SK-N-SH (cell line): ENCODE data around the gene CELA3A. TPM values are rescaled to one million over a fixed set of nuclear protein-coding genes. Genes with fewer than 3 reads are reported as not detected.

Source experiments
- CTCF ChIA-PET: fragments of 300-600, 350-600 bp; formaldehyde crosslinking; extraction: SDS; loops from one replicate; lab custom pipeline; 2021; lab: Yijun Ruan, JAX
- POLR2A ChIA-PET: fragments of 350-600 bp; sonication (Branson Sonifier 250); formaldehyde crosslinking; extraction: SDS; loops from one replicate; lab custom pipeline; 2020; ENCODE audit warnings: antibody characterized with exemption, inconsistent platforms; lab: Yijun Ruan, JAX
- DNase-seq: peaks from one replicate; pipeline ENCODE4 v3.0.0; 2012
- H2AFZ ChIP-seq: fragments of 200-600 bp; sonication (generic); 2 replicates; pipeline ENCODE4 v1.8.1; 2016; ENCODE audit warnings: antibody characterized with exemption, mild to moderate bottlenecking, low read depth
- H3F3A ChIP-seq: fragments of 200-600 bp; sonication (generic); replicated peaks from 2 replicates; pipeline ENCODE3; 2016; ENCODE audit warnings: antibody characterized with exemption, mild to moderate bottlenecking; ENCODE audit not compliant: insufficient read depth
- H3K27ac ChIP-seq, 2 experiments: fragments of 200-500 bp in 1 of 2; fragments of 200-600 bp in 1 of 2; sonication (Bioruptor generic) in 1 of 2; sonication (generic), shearing (Covaris generic) in 1 of 2; 2 replicates each; pipeline versions ENCODE4 v1.5.1 to v1.6.1; 2014 to 2016; ENCODE audit warnings: low read depth in 2 of 2, inconsistent platforms in 1 of 2, low read length in 1 of 2, mild to moderate bottlenecking in 1 of 2, mixed read lengths in 1 of 2
- H3K27me3 ChIP-seq: fragments of 200-600 bp; sonication (generic), shearing (Covaris generic); 2 replicates; pipeline ENCODE4 v1.6.1; 2016; ENCODE audit warnings: mixed run types; ENCODE audit not compliant: insufficient read depth
- H3K36me3 ChIP-seq, 2 experiments: fragments of 200-500 bp in 1 of 2; fragments of 200-600 bp in 1 of 2; sonication (Bioruptor generic) in 1 of 2; sonication (generic) in 1 of 2; replicated peaks in 1 of 2; 2 replicates each; pipeline versions ENCODE3 to v1.5.1; 2014 to 2016; ENCODE audit warnings: low read length in 1 of 2, mild to moderate bottlenecking in 1 of 2; ENCODE audit not compliant: insufficient read depth in 2 of 2, control insufficient read depth in 1 of 2
- H3K4me1 ChIP-seq, 2 experiments: fragments of 200-500 bp in 1 of 2; fragments of 200-600 bp in 1 of 2; sonication (Bioruptor generic) in 1 of 2; sonication (generic), shearing (Covaris generic) in 1 of 2; 2 replicates each; pipeline versions ENCODE4 v1.5.1 to v1.6.1; 2014 to 2016; ENCODE audit warnings: low read depth in 1 of 2, low read length in 1 of 2, mixed run types in 1 of 2; ENCODE audit not compliant: insufficient read depth in 2 of 2, control insufficient read depth in 1 of 2
- H3K4me2 ChIP-seq: fragments of 200-600 bp; sonication (generic), shearing (Covaris generic); 2 replicates; pipeline ENCODE4 v1.6.1; 2017; ENCODE audit warnings: mixed run types
- H3K4me3 ChIP-seq, 2 experiments: fragments of 200-500 bp in 1 of 2; fragments of 200-600 bp in 1 of 2; sonication (Bioruptor generic) in 1 of 2; sonication (generic), shearing (Covaris generic) in 1 of 2; 2 replicates each; pipeline versions ENCODE4 v1.5.1 to v1.8.1; 2014 to 2016; ENCODE audit warnings: low read depth in 2 of 2, inconsistent platforms in 1 of 2, low read length in 1 of 2, mild to moderate bottlenecking in 1 of 2, mixed read lengths in 1 of 2, moderate library complexity in 1 of 2
- H3K79me2 ChIP-seq: fragments of 200-600 bp; sonication (generic); 2 replicates; pipeline ENCODE4 v1.8.1; 2017; ENCODE audit warnings: mild to moderate bottlenecking; ENCODE audit not compliant: insufficient read depth
- H3K9ac ChIP-seq: fragments of 200-600 bp; sonication (generic); 2 replicates; pipeline ENCODE4 v1.6.1; 2017; ENCODE audit warnings: mixed run types
- H3K9me2 ChIP-seq: fragments of 200-600 bp; sonication (generic); 2 replicates; pipeline ENCODE4 v1.6.1; 2017; ENCODE audit warnings: mixed run types
- H3K9me3 ChIP-seq: fragments of 200-600 bp; sonication (generic); 2 replicates; pipeline ENCODE4 v1.6.1; 2017; ENCODE audit warnings: mixed run types, mild to moderate bottlenecking, moderate library complexity
- H4K20me1 ChIP-seq: fragments of 200-600 bp; sonication (generic); 2 replicates; pipeline ENCODE4 v1.6.1; 2017; ENCODE audit warnings: mild to moderate bottlenecking, mixed run types; ENCODE audit not compliant: insufficient read depth
- FOXJ3 ChIP-seq: sonication (generic); formaldehyde crosslinking; IDR thresholded peaks from 2 replicates; pipeline ENCODE4 v1.5.1; 2020; ENCODE audit warnings: mild to moderate bottlenecking, missing genetic modification reagents
- FOXM1 ChIP-seq: IDR thresholded peaks from 2 replicates; pipeline ENCODE4 v1.4.0; 2012; ENCODE audit warnings: low read depth, mild to moderate bottlenecking
- GATA2 ChIP-seq: sonication (generic); formaldehyde crosslinking; IDR thresholded peaks from 2 replicates; pipeline ENCODE4 v1.5.0; 2020; ENCODE audit warnings: mild to moderate bottlenecking, missing genetic modification reagents
- IRF3 ChIP-seq: fragments of 150-350 bp; IDR thresholded peaks from 2 replicates; pipeline ENCODE4 v1.6.1; 2016; ENCODE audit warnings: mild to moderate bottlenecking, low read depth, low read length
- JUND ChIP-seq: IDR thresholded peaks from 2 replicates; pipeline ENCODE4 v1.4.0; 2012
- MEF2A ChIP-seq: IDR thresholded peaks from 2 replicates; pipeline ENCODE4 v1.4.0; 2012; ENCODE audit warnings: low read depth, borderline replicate concordance
- NFIC ChIP-seq: IDR thresholded peaks from 2 replicates; pipeline ENCODE4 v1.4.0; 2012; ENCODE audit warnings: borderline replicate concordance
- PBX3 ChIP-seq: IDR thresholded peaks from 2 replicates; pipeline ENCODE4; 2012
- RXRA ChIP-seq: IDR thresholded peaks from 2 replicates; pipeline ENCODE4 v1.4.0; 2012; ENCODE audit warnings: low read depth, mild to moderate bottlenecking, borderline replicate concordance
- SIN3A ChIP-seq: IDR thresholded peaks from 2 replicates; pipeline ENCODE4 v1.6.1; 2012; ENCODE audit warnings: low read depth, mild to moderate bottlenecking, low read length, moderate library complexity, borderline replicate concordance
- TEAD4 ChIP-seq: IDR thresholded peaks from 2 replicates; pipeline ENCODE4 v1.4.0; 2012; ENCODE audit warnings: mild to moderate bottlenecking, borderline replicate concordance; ENCODE audit not compliant: insufficient read depth
- USF1 ChIP-seq: IDR thresholded peaks from 2 replicates; pipeline ENCODE4 v1.4.0; 2012; ENCODE audit warnings: low read depth, borderline replicate concordance
- USF2 ChIP-seq: fragments of 150-350 bp; IDR thresholded peaks from 2 replicates; pipeline ENCODE4 v1.6.1; 2017; ENCODE audit warnings: antibody characterized with exemption, low read length, low read depth, borderline replicate concordance
- YY1 ChIP-seq: IDR thresholded peaks from 2 replicates; pipeline ENCODE4 v1.4.0; 2012; ENCODE audit warnings: low read depth, mild to moderate bottlenecking
- WGBS: methylation state at CpG from one replicate; pipeline ENCODE4 v1.1.6; 2017; ENCODE audit warnings: low lambda C conversion rate; 5-methylcytosine and 5-hydroxymethylcytosine counted together
- polyA plus RNA-seq, 3 experiments: library from polyadenylated mRNA; depleted of rRNA; stranded (reverse); fragments of >200 nt; gene quantifications; 2 replicates each; pipeline ENCODE4 v1.2.3, GENCODE V29; 2012
- TF ChIP-seq, protein P1 (sequence below): fragments of 200-600 bp; sonication (generic); IDR thresholded peaks from 2 replicates; pipeline ENCODE4 v1.6.1; 2017; ENCODE audit warnings: antibody characterized with exemption, mild to moderate bottlenecking, moderate library complexity
- TF ChIP-seq, protein P2 (sequence below): IDR thresholded peaks from 2 replicates; pipeline ENCODE4 v1.6.1; 2012; ENCODE audit warnings: mild to moderate bottlenecking, low read depth, low read length, moderate library complexity

CELA3A gene
- polyA plus RNA-seq, 1 of the 3 experiments (the other 2 are of a cell fraction): not detected

- H2AFZ ChIP-seq: no peak overlapping the region
- CTCF ChIA-PET: interaction anchor here (1.0 kb wide), 1 partner anchor 20 kb away, joined by 3 read pairs; no protein-coding TSS in a partner anchor
- H3K36me3 ChIP-seq: no peaks in the 10 kb centered on the region
- no peak for TF ChIP-seq FOXJ3 (CRISPR knock-in tag)
- peak; percentile 14; the same call in 1 of the 2 replicates for TF ChIP-seq USF1
- no peak overlapping the region for H3K9ac ChIP-seq
- no peaks in the 10 kb centered on the region for H3K9me3 ChIP-seq
- POLR2A ChIA-PET: no interaction called here
- peaks cover 0 to 10% of the 10 kb centered on the region in 2 experiments; a peak in 1 of 4 replicates for H3K4me1 ChIP-seq
- H3K27me3 ChIP-seq: no peaks in the 10 kb centered on the region
- H3K27ac ChIP-seq: no peak overlapping the region
- WGBS: 63% methylated on average over 8 of the region's 8 CpGs
- peaks cover 17% of the 10 kb centered on the region for H3F3A ChIP-seq
- no peak overlapping the region for H3K4me2 ChIP-seq
- peaks cover 4% of the 10 kb centered on the region for H4K20me1 ChIP-seq
- H3K9me2 ChIP-seq: no peaks in the 10 kb centered on the region
- H3K4me3 ChIP-seq: no peak overlapping the region
- DNase-seq: no peak
- H3K79me2 ChIP-seq: peaks cover 10% of the 10 kb centered on the region
These were observed 47.1 kb downstream of the CELA3A start for GRCh38 chr1:22048351-22049192.

DNA sequence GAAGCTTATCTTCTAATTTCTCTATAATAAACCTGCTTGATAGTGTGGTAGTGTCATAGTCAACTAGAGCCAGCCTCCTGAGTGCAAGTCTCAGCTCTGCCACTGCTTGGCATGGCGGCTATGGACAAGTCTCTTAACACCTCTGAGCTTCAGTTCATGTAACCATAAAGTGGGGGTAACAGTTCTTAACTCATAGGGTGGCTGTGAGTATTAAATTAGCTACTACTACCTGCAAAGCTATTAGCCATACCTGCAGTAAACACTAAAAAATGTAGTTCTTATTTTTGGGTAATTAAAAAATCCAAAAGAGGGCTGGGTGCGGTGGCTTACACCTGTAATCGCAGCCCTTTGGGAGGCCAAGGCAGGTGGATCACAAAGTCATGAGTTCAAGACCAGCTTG lies 48.9 kb downstream of the CELA3A start:
- CTCF ChIA-PET: interaction anchor here (0.5 kb wide), 1 partner anchor 436 kb away, joined by 4 read pairs; no protein-coding TSS in a partner anchor
- Histone ChIP-seq H3K9me2 (no peaks in the 10 kb centered on the region), H4K20me1 (peaks cover 20% of the 10 kb centered on the region), H3F3A (peaks cover 1% of the 10 kb centered on the region), H3K27ac (no peak overlapping the region), H3K36me3 (peaks cover 0 to 12% of the 10 kb centered on the region in 2 experiments), H2AFZ (no peak overlapping the region), H3K4me2 (no peak overlapping the region), H3K79me2 (peaks cover 26% of the 10 kb centered on the region), H3K4me1 (peaks cover 0 to 3% of the 10 kb centered on the region in 2 experiments; a peak in 3 of 4 replicates), H3K27me3 (no peaks in the 10 kb centered on the region), H3K9me3 (no peaks in the 10 kb centered on the region), H3K9ac (no peak overlapping the region), H3K4me3 (no peak overlapping the region)
- WGBS: 93% methylated on average over 3 of the region's 3 CpGs
- no peak for DNase-seq
- POLR2A ChIA-PET: no interaction called here
- TF ChIP-seq USF2 (no peak), GATA2 (no peak), FOXM1 (no peak), TEAD4 (no peak), MEF2A (no peak), PBX3 (no peak), JUND (no peak), SIN3A (no peak), IRF3 (no peak), YY1 (no peak), RXRA (no peak), NFIC (no peak)
- TF ChIP-seq, protein P1, sequence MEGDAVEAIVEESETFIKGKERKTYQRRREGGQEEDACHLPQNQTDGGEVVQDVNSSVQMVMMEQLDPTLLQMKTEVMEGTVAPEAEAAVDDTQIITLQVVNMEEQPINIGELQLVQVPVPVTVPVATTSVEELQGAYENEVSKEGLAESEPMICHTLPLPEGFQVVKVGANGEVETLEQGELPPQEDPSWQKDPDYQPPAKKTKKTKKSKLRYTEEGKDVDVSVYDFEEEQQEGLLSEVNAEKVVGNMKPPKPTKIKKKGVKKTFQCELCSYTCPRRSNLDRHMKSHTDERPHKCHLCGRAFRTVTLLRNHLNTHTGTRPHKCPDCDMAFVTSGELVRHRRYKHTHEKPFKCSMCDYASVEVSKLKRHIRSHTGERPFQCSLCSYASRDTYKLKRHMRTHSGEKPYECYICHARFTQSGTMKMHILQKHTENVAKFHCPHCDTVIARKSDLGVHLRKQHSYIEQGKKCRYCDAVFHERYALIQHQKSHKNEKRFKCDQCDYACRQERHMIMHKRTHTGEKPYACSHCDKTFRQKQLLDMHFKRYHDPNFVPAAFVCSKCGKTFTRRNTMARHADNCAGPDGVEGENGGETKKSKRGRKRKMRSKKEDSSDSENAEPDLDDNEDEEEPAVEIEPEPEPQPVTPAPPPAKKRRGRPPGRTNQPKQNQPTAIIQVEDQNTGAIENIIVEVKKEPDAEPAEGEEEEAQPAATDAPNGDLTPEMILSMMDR: no peak
- TF ChIP-seq, protein P2, sequence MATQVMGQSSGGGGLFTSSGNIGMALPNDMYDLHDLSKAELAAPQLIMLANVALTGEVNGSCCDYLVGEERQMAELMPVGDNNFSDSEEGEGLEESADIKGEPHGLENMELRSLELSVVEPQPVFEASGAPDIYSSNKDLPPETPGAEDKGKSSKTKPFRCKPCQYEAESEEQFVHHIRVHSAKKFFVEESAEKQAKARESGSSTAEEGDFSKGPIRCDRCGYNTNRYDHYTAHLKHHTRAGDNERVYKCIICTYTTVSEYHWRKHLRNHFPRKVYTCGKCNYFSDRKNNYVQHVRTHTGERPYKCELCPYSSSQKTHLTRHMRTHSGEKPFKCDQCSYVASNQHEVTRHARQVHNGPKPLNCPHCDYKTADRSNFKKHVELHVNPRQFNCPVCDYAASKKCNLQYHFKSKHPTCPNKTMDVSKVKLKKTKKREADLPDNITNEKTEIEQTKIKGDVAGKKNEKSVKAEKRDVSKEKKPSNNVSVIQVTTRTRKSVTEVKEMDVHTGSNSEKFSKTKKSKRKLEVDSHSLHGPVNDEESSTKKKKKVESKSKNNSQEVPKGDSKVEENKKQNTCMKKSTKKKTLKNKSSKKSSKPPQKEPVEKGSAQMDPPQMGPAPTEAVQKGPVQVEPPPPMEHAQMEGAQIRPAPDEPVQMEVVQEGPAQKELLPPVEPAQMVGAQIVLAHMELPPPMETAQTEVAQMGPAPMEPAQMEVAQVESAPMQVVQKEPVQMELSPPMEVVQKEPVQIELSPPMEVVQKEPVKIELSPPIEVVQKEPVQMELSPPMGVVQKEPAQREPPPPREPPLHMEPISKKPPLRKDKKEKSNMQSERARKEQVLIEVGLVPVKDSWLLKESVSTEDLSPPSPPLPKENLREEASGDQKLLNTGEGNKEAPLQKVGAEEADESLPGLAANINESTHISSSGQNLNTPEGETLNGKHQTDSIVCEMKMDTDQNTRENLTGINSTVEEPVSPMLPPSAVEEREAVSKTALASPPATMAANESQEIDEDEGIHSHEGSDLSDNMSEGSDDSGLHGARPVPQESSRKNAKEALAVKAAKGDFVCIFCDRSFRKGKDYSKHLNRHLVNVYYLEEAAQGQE: no peak
